ENCODE results near the gene DPYD.

The DPYD gene

DNA sequence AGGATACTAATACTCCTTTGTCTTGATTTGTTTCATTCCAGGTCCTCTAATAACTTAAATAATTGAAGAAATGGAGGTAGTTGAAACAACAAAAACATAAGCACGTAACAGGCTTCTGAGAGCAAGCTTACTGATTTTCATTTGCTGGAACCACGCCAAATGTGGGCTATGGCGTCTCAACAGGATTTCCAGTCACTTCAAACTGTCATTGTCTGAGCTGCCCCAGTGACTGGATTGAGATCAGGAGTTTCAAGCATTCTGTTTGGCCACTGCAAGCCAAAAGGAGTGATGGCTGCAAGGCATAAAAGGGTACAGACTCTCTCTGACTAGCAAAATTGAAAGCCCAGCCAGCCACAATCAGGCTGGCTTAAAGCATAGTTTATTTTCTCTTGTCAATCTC is 289.9 kb downstream of the DPYD start:
- no peak for DNase-seq (ENCODE audit: extremely low read depth in 1 of 2, low read depth in 1 of 2)

DNA sequence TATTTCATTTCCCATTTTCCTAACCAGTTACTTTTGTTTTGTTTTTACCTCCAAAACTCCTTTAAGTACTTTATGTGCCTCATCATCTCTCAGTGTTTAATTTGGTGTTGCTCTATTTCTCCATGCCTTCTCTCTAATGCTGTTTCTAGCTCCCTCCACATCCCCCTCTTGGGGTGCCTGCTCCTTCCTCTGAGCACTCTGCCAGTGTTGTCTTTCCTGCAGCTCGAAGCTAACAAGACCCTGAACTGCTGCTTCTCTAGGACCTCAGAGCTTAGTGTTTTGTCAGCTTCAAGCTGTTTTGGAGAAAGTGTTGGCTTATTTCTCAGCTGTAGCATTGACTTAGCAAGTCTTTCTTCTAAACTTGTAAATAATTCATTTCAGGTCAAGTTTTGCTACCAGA is 290.6 kb downstream of the DPYD start:
- DNase-seq (ENCODE audit: extremely low read depth in 1 of 2, low read depth in 1 of 2), result no peak

DNA sequence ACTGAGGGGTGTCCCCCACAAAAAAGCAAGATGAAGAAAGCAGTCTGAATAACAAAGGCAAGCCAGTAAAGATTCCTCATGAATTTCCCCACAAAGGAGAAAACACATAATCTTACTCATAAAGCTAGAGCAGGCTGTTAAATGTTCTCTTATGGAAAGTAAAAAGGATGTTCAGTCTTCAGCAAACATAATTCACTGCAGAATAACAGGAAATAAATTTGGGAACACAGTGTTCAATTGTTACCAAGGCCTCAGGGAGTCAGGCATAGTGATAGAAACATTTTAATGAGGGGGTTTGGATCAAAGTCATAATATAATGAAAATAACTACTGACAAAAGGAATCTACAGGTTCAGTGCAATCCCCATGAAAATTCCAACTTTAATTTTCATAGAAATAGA is 297.6 kb downstream of the DPYD start:
- DNase-seq (ENCODE audit: extremely low read depth in 1 of 2, low read depth in 1 of 2), result no peak

DNA sequence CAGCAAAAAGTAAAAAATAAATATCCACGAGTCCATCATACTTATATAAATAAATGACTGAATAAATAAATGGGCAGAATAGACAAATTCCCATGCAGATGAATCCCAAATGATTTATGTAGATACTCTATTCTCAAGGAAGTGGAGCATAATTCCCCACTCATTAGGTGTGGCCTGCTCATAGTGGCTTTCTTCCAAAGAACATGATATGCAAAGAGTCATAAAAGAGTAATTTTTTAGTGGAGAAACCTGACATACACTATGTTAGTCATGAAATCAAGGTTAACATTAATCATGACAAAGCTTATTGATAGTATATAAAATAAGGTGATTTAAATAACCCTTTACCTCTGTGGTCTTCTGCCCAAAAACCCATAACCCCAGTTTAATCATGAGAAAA is 298.9 kb downstream of the DPYD start:
- no peak for DNase-seq (ENCODE audit: extremely low read depth in 1 of 2, low read depth in 1 of 2)

DNA sequence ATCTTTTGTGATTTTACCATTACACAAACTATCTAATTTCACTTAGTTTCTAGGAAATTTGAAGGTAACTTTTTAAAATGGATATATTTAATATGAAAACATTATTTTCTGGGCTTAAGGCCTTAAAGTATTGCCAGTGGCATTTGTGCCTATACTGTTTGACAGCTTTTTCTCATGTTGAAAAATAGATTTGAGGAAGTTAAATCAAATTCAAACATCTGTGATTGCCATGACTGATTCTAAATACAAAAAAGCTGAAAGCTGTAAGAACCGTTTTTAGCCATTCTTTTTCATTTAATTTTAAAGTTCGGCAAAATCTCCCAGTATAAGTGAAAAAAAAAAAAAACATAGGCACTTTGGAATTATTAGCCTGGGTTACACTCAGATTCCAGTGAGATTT is 301.1 kb downstream of the DPYD start:
- DNase-seq (ENCODE audit: extremely low read depth in 1 of 2, low read depth in 1 of 2), result no peak

DNA sequence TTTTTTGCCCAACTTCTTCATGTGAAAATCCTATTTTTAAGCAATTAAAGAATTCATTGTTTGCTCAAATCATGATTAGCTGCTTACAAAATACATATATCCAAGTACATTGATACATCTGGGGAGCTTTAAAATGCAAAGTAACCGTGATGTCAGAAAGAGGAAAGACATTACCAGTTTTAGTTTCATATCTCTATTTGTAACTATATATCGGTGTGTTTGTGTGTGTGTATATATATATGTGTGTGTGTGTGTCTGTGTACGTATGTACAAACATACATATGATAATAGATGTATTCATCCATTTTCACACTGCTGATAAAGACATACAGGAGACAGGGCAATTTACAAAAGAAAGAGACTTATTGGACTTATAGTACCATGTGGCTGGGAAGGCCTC is 310.1 kb downstream of the DPYD start:
- no peak for DNase-seq (ENCODE audit: extremely low read depth in 1 of 2, low read depth in 1 of 2)

DNA sequence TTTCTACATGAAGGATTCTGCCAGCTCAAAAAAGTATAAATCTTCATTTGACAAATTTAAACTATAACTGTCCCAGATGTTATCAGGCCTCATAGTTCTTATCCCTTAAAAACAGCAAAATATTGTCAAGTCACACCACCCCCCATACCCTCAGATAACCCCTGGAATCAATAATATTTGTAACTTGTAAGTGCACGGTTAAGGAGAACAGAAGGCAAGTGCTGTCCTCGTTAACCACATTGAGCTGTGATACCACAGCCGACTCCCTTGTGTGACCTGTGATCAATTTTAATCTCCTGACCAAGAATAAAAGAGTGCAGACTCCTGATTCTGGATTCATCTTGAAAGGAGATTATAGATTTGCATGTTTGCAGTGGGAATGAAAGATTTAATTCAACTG is 310.7 kb downstream of the DPYD start:
- DNase-seq (ENCODE audit: extremely low read depth in 1 of 2, low read depth in 1 of 2), result no peak

DNA sequence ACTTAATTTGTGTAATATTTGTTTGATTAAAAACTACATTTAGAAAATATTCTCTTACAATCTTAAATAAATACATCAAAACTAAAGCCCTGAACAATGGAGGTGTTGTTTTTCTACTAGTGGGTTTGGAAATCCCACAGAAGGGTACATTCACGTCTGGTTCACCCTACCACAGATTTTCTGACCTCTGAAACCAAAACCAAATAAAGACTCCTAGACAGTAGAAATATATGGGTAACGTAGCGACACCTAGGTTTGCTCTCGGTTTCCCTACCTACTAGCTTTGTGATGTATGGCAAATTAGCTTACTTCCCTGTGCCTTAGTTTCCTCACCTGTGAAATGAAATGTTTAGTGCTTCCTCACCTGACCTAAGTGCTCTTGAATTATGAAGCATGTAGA is 312.6 kb downstream of the DPYD start:
- no peak for DNase-seq (ENCODE audit: extremely low read depth in 1 of 2, low read depth in 1 of 2)

DNA sequence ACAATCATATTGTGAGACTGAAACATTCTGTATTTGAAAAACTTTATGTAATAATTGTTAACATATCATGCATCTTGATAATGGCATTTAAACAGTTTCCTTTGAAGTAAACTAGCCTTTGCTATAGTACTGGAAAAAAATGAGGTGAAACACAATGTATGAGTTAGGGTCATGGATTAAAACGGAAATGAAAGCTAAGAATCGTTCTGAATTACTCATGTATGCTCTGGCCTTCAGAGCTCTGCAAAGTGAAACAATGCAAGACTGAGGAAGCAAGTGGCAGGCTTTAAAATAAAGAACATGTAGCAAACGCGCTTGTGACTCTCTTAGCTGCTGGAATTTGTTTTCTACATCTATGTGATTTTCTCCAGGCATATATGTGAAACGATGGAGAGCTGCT is 317.1 kb downstream of the DPYD start:
- no peak for DNase-seq (ENCODE audit: extremely low read depth in 1 of 2, low read depth in 1 of 2)

DNA sequence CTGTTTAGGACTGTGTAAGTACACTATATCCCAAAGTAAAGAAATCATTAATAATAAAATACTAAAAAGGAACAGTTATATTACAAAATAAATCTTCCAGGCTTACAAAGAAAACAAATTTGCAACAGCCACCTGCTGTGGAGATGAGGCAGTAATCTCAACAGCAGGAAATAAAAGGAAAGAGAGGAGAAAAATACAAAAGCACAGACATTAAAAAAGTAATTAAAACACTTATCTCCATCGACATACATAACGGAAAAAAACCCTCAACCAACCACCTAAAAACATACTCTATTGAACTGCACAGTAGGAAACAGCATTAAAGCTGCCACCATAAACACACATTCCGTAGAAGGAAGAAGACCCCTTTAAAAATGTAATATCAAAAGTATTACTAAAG is 317.6 kb downstream of the DPYD start:
- no peak for DNase-seq (ENCODE audit: extremely low read depth in 1 of 2, low read depth in 1 of 2)

DNA sequence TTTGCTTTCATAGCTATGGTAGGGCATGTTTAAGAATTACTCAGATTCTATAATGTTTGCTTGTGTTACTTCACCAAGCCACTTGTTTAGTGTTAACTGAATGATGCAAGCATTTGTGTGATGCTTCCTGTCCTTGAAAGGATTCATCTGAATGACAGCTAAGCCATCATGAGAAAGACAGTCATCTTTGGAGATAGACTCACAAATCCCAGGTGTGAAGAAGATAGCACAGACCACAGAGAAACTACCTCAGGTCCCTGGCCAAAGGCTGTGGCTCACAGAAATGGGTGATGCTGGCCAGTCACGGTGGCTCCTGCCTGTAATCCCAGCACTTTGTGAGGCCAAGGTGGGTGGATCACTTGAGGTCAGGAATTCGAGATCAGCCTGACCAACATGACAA is 321.4 kb downstream of the DPYD start:
- no peak for DNase-seq (ENCODE audit: extremely low read depth in 1 of 2, low read depth in 1 of 2)

DNA sequence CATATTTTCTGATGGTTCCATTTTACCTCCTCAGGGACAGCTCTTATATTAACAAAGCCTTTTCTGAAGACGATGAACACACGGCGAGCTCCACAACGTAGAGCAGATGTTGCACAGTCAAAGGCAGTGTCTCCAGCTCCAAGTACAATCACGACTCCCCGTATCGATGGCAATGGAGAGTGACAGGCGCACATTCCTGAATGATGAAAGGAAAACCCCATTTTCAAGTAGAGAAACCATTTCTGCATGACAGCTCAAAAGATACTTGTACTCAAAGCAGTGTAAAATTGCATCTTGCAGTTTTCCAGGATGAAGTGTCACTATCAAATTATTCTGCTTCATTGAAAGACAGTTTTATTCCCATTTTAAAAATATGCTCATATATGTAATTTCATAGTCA is 327.6 kb downstream of the DPYD start:
- DNase-seq (ENCODE audit: extremely low read depth in 1 of 2, low read depth in 1 of 2), result no peak

DNA sequence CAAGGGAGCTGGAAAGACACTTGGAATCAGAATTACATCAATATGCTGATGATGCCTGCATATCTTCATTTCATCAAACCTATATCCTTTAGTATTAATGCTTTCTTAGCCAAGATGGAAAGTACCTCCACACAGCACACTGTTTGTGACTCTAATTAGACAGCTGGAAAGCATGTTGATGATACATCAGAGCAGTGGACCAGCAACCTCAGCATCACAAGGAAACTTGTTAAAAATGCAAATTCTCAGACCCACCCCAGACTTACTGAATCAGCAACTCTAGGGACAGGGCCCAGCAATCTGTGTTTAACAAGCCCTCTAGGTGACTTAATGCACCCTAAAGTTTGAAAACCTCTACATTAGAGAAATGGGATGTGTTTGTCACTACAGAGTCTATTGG is 332.1 kb downstream of the DPYD start:
- no peak for DNase-seq (ENCODE audit: extremely low read depth in 1 of 2, low read depth in 1 of 2)

DNA sequence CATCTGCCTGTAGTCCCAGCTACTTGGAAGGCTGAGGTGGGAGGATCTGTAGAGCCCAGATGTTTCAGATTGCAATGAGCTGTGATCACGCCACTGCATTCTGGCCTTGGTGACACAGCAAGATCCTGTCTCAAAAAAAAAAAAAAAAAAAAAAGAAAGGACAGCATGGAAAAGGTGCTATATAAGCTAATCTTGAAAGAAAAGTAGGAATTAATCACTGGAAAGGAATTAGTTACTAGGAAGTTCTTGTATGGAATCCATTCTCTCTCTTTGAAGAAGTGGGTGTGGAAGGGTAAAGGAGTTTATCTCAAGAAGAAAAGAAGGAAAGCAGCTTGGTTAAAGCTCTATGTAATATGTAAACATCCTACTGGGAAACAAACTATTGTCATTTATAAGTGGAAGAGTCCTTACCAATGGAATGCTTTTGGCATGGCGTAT is 339.2 kb downstream of the DPYD start:
- DNase-seq (ENCODE audit: extremely low read depth in 1 of 2, low read depth in 1 of 2), result no peak

DNA sequence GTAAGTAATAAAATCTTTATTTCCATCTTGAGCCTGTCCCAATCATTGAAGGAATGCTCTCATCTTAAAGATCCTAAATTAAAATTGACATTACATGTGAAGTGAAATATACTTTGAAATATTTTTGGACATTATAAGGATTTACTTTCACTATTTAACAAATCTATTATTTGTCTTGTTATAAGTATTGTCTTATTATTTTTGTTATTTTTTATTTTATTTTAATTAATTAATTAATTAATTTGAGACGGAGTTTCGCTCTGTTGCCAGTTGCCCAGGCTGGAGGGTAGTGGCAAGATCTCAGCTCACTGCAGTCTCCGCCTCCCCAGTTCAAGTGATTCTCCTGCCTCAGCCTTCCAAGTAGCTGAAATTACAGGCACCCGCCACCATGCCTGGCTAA is 343.2 kb downstream of the DPYD start:
- DNase-seq (ENCODE audit: extremely low read depth in 1 of 2, low read depth in 1 of 2), result no peak

DNA sequence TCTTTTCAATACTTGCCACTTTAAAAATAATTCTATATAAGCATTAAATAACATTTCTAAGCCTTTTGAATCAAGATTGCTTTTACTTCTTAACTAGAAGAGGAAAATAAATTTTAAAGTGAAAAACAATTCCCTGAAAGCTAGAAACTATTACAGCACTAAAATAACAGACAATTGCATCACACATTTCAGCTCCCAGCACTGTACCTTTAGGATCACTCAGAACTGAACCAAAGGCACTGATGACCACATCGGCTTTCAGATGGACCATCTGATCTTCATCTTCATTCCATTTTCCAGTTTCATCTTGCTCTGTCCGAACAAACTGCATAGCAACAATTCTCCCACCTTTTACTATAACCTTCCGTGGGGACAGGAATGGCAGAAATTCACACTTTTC is 347.3 kb downstream of the DPYD start:
- DNase-seq (ENCODE audit: extremely low read depth in 1 of 2, low read depth in 1 of 2), result no peak

DNA sequence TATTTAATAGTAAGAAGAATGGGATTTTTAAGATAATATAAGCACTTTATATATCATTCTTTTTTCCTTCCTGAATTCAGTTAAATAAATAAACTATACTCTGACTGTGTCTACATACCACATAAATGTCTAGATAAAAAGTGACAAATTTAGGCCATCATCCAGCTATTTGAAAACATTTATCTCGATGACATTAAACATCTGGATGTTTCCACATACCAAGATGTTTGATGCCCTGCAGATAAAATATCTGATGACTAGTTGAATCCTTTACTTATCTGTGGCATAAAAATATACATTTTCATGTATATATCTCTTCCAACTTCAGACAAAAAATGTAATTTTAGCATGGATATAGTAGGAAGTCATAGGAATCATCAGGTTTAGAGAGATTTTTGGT is 348.3 kb downstream of the DPYD start:
- no peak for DNase-seq (ENCODE audit: extremely low read depth in 1 of 2, low read depth in 1 of 2)

DNA sequence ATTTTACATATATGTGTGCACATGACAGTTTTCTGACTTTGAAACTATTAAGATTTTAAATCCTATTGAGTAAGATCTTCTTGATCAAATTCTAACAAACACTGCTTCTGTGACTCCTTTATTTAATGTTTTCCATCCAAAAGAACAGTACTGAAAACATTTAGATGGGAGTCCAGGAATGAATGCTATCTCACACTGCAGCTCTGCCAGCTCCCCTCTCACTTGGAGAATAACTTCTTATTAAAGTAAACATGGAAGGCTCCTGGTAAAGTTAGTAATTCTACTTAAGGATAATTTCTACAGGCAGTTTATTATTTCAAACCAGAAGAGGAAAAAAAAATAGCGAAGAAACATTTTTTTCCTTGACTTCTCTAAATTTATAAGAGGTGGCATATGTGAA is 349.1 kb downstream of the DPYD start:
- no peak for DNase-seq (ENCODE audit: extremely low read depth in 1 of 2, low read depth in 1 of 2)

DNA sequence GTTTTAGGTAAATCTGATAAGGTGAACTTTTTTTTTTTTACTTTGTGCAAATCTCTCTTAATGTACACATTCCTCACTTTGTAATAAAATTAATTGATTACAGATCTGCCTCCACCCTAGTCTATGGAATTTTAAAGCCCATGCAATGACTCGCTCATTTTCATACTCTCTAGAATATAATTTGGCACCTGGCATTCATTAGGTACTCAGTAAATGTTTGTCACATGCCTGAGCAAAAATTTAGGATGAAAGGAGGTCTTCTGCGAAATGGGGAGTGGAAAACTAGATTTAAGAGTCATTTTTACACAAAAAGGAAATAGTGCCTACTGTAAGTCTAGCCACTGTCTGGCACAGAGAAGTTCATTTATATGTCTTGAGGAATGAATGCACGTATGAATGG is 350.1 kb downstream of the DPYD start:
- no peak for DNase-seq (ENCODE audit: extremely low read depth in 1 of 2, low read depth in 1 of 2)

DNA sequence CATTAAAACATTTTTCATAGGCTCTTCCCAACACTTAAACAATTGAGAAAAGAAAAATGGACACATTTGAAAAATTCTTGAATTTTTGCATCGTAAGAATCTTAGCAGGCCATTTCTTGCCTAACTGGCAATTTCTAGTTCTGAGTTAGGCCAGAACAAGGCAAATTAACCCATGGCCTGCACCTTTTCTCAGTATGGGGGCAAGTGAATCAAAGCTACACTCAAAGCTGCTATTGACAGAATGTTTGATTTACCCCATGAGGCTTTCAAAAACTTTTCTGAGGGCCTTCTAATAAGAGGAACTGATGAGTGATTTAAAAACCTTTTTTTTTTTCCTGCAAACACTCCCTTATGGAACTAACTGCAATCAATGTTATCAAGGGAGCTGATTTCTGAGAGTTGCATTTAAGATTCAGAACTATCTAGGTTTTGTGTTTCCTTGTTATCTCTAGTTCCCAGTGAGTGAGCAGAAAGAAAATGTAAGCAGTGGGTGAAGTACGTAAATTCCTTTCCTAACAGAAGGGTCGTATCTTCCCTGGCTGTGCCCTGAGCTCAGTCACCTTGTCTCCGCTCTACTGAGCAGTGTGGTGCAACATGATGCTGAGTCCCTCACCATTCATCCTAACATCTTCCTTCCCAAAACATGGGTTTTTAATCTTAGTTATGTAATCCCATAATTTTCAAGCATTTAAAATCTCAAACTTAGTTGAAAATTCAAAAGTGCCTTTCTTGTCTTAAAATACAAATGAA is 353.7 kb downstream of the DPYD start:
- no peak for DNase-seq (ENCODE audit: extremely low read depth in 1 of 2, low read depth in 1 of 2)

DNA sequence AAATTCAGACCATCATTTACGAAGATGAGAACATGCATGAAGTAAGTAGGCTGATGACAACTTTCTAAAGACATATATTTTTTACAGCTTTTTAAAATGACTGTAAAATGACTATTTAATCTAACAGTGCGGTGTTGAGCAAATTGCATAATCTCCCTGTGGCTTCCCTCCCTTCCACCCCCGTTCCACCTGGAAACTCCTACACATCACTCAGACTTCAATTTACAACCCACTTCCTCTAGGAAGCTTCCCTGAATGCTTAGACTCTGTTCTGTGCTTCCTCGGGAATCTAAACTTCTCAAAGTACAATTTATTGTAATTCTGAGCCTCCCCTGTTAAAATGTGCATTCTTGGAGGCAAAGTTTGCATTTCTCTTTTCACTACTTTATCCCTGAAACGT is 354.9 kb downstream of the DPYD start:
- no peak for DNase-seq (ENCODE audit: extremely low read depth in 1 of 2, low read depth in 1 of 2)

DNA sequence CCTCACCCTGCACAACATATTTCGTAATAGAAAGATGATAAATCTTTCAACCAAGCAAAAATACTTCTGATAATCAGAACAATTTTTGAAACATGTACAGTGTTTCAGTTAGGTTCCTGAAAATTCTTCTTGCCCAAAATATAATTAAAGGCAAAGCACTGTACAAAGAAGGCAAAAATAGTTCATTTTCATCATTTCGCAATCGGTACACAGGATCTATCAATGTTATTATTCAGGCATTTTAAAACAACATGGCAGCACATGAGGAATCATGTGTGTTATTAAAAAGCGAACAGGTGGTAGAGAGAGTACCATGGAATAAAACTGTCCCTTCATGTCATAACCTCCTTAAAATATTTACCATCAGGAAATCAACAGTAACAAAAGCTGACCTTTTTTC is 356.9 kb downstream of the DPYD start:
- no peak for DNase-seq (ENCODE audit: extremely low read depth in 1 of 2, low read depth in 1 of 2)

DNA sequence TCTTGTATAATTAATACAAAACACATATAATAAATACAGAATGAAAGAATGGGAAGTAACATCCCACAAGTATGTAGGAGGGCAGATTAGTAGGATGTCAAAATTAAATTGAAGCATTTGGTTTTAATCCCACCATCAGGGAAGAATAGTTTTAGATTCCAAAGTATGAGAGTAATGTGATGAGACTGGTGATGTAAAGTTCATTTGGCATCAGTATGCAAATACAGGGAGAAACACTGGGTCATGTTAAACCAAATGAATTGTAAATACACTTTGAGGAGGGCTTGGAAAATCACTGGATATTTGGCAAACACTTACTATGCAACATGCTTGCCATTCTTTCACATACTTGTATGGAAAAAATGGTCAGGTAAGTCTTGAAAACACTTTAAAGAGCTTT is 358.8 kb downstream of the DPYD start:
- DNase-seq (ENCODE audit: extremely low read depth in 1 of 2, low read depth in 1 of 2), result no peak

Data from activated CD8-positive, alpha-beta memory T cell treated with anti-CD3 and anti-CD28 coated beads for 1 hour (primary cell).